ENCODE measurements around the gene SMIM10L1.

SMIM10L1 gene

DNA sequence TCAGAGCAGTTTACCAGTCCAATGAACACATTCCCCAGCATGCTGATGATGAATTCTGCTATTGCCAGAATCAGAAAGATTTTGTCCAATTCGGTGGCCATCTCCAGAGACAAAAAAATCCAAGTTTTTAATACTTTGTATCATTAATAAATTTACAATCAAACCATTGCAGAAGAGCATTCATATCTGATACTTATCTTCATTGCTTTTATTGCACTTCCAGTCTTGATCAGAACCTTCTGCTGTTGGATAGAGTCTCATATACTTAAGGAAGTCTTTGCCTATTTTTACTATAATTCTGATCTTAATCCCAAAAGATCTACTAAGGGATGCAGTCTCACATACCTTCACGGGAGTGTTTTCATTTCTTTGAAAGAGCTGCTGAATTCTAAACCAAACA is 15.8 kb downstream of the SMIM10L1 start, which contains the start of gene TAS2R42:
Gene TAS2R42 (minus strand): TSS at position 101 of the 400 bp plus-strand sequence. CDS start 0 bp downstream, at position 101.
- no peak for DNase-seq (ENCODE audit: low read depth)

DNA sequence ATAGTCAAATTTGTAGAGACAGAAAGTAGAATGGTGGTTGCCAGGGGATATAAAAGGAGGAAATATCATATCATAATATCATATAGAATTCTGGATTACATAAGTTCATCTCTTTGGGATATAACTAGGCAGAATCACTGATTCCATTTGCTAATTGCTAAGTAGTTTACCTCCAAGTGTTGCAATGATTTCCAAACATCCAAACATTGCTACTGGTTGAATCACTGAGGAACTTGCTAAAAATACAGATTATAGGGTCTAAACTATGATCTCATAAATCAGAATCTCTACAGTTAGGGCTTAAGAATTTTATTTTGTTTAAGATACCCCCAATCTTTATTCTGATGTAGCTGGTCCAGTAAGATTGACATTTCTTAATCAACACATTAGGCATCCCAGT is 31.8 kb downstream of the SMIM10L1 start:
- no peak for DNase-seq (ENCODE audit: low read depth)

DNA sequence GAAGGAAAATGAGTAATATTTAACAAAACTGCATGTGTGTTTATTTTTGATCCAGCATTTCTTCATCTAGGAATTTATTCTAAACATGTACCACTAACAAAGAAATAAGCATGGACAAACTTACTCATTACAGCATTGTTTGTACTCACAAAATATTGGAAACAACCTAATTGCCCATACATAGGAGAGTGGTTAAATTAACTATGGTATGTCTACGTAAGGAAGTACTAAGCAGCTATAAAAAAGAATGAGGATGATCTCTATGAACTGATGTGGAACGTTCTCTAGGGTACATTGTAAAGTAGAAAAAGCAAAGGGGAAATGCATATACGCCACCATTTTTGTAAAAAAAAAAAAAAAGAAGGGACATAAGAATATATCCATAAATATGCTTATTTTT is 33.2 kb downstream of the SMIM10L1 start:
- DNase-seq (ENCODE audit: low read depth), result no peak

DNA sequence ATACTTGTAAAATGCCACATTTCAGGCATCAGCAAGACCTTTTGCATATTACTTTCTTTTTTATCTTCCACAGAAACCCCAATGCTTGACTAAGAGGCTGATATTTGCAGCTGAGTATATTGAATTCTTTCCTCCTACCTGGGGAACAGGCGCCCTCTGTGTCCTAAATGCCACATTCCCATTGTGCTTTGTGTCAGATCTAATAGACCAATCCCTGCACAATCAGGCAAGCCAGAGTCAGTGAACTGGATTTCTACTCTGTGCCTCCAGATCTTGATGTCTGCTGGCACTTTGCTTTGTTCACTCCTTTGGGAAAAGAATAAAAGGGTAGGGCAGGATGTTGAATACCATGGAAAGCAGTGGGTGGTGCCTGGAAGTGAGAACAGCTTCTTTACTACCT is 38.1 kb downstream of the SMIM10L1 start:
- no peak for DNase-seq (ENCODE audit: low read depth)
